Gastrocnemius medialis (tissue), 4 donors: ENCODE data around the gene ATP6AP2. TPM values are rescaled to one million over a fixed set of nuclear protein-coding genes. Genes with fewer than 3 reads are reported as not detected.
"Not testable (repeated sequence)": the region's sequence is repeated elsewhere in the genome, so short reads cannot be mapped to it uniquely, and the experiment has no call there.

Experiments
- ATAC-seq, 2 donors: fragments of 150-250 bp; one replicate each; pipeline ENCODE4 v1.9.1; 2016
- DNase-seq, 2 donors: peaks; one replicate each; pipeline ENCODE4 v3.0.0-alpha.2; 2019
- H3K27ac ChIP-seq, 4 donors: fragments of 200-600 bp; sonication (generic); 1 replicate in 1 of 4; 2 replicates in 3 of 4; pipeline ENCODE4 v1.5.1; 2016 to 2018; ENCODE audit warnings: mild to moderate bottlenecking in 2 of 4, moderate library complexity in 1 of 4
- H3K27me3 ChIP-seq, 3 donors: fragments of 200-600 bp; sonication (generic) in 2 of 3; 1 replicate in 1 of 3; 2 replicates in 2 of 3; pipeline versions ENCODE4 v1.5.1 to v1.6.0; 2016 to 2019; ENCODE audit warnings: mild to moderate bottlenecking in 1 of 3, moderate library complexity in 1 of 3
- H3K36me3 ChIP-seq, 2 donors: fragments of 200-600 bp; sonication (generic) in 1 of 2; one replicate each; pipeline ENCODE4 v1.5.1; 2017 to 2018
- H3K4me1 ChIP-seq, 2 donors: fragments of 200-600 bp; sonication (generic) in 1 of 2; one replicate each; pipeline ENCODE4 v1.5.1; 2016 to 2017; ENCODE audit warnings: mild to moderate bottlenecking in 2 of 2
- H3K4me3 ChIP-seq, 4 donors: fragments of 200-600 bp; sonication (generic) in 3 of 4; 1 replicate in 1 of 4; 2 replicates in 3 of 4; pipeline ENCODE4 v1.5.1; 2016 to 2019; ENCODE audit warnings: mild to moderate bottlenecking in 2 of 4
- H3K9me3 ChIP-seq, 3 donors: fragments of 200-600 bp; sonication (generic) in 2 of 3; 1 replicate in 1 of 3; 2 replicates in 2 of 3; pipeline ENCODE4 v1.5.1; 2016 to 2019
- POLR2A ChIP-seq, 2 donors: fragments of 450-650 bp; IDR thresholded peaks; one replicate each; pipeline ENCODE4 v1.6.1; 2017; ENCODE audit warnings: antibody characterized with exemption in 2 of 2, mild to moderate bottlenecking in 2 of 2, moderate library complexity in 2 of 2
- in situ Hi-C, 4 donors: fragments of 200-750 bp; cut with MboI; loops; one replicate each; pipeline versions ENCODE4 v1.15.0 to v1.8.0; 2017; ENCODE audit warnings: low sequenced_read_pairs in 4 of 4
- intact Hi-C: fragments of 100-400 bp; cut with DNase I; formaldehyde crosslinking; loops from one replicate; pipeline ENCODE4 v1.15.1; 2023; ENCODE audit warnings: low total_unique reads
- total RNA-seq, 4 donors: library from RNA; depleted of rRNA; stranded (reverse); fragments of >200 nt; gene quantifications; one replicate each; pipeline versions ENCODE4 v1.1.0 to v1.2.3, GENCODE V29; 2016
- TF ChIP-seq, protein P1 (sequence below), 5 experiments: fragments of 450-650 bp in 3 of 5; fragments of 200-600 bp in 2 of 5; sonication (generic) in 2 of 5; IDR thresholded peaks in 4 of 5; conservative IDR thresholded peaks in 1 of 5; 1 replicate in 4 of 5; 2 replicates in 1 of 5; pipeline ENCODE4 v1.5.1; 2016 to 2019; ENCODE audit warnings: antibody characterized with exemption in 5 of 5, mild to moderate bottlenecking in 3 of 5, moderate library complexity in 3 of 5

Gene ATP6AP2
- total RNA-seq, 4 donors from 2014 or later, result 23.2 to 40.1 (median 31.5) TPM

DNA sequence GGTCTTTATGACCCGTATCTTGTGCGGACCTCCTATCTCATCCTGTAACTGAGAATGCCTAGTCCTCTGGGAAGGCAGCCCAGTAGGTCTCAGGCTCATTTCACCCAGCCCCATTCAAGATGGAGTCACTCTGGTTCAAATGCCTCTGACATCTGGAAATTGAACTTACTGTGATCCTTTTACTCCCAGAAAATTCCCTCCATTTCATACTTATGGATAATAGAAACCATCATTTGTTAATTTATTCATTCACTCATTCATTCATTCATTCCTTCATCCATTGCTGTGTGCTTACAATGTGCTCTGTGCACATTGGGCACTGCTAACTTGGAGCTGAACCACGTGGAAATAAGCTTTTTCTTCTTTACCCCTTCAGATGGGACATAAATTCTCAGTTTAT lies 9.2 kb upstream of the ATP6AP2 start:
- in situ Hi-C loops (no loop called here), intact Hi-C loops (no loop called here)
- H3K36me3 ChIP-seq, result no peaks in the 10 kb centered on the region
- peaks cover 0 to 6% (median 0%) of the 10 kb centered on the region in 3 donors for H3K27me3 ChIP-seq
- H3K9me3 ChIP-seq, result no peaks in the 10 kb centered on the region
- no peak overlapping the region for H3K27ac ChIP-seq
- no peak for ATAC-seq
- TF ChIP-seq, protein P1, sequence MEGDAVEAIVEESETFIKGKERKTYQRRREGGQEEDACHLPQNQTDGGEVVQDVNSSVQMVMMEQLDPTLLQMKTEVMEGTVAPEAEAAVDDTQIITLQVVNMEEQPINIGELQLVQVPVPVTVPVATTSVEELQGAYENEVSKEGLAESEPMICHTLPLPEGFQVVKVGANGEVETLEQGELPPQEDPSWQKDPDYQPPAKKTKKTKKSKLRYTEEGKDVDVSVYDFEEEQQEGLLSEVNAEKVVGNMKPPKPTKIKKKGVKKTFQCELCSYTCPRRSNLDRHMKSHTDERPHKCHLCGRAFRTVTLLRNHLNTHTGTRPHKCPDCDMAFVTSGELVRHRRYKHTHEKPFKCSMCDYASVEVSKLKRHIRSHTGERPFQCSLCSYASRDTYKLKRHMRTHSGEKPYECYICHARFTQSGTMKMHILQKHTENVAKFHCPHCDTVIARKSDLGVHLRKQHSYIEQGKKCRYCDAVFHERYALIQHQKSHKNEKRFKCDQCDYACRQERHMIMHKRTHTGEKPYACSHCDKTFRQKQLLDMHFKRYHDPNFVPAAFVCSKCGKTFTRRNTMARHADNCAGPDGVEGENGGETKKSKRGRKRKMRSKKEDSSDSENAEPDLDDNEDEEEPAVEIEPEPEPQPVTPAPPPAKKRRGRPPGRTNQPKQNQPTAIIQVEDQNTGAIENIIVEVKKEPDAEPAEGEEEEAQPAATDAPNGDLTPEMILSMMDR (IDR thresholded peaks at IDR 0.05 in 4 of 5, conservative IDR thresholded peaks at IDR 0.05 in 1 of 5), result no peak
- no peak for TF ChIP-seq POLR2A (IDR thresholded peaks at IDR 0.05)
- H3K4me3 ChIP-seq, result no peak overlapping the region
- H3K4me1 ChIP-seq, result no peaks in the 10 kb centered on the region
- no peak for DNase-seq

DNA sequence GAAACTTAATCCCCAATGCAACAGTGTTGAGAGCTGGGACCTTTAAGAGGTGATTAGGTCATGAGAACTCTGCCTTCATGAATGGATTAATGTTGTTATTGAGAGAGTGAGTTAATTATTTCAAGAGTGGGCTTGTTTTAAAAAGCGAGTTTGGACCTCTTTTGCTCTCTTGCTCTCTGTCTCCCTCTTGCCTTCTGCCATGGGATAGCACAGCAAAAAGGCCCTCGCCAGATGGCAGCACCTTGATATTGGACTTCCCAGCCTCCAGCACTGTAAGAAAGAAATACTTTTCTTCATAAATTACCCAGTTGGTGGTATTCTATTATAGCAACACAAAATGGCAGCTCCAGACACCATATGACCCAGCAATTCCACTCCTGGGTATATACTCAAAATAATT lies 7.0 kb upstream of the ATP6AP2 start:
- Histone ChIP-seq H3K36me3 (no peaks in the 10 kb centered on the region), H3K9me3 (no peaks in the 10 kb centered on the region), H3K27ac (no peak overlapping the region), H3K4me3 (no peak overlapping the region), H3K4me1 (no peaks in the 10 kb centered on the region), H3K27me3 (peaks cover 0 to 6% (median 0%) of the 10 kb centered on the region in 3 donors)
- intact Hi-C loops (no loop called here), in situ Hi-C loops (no loop called here)
- ATAC-seq, result no peak
- TF ChIP-seq, protein P1 (IDR thresholded peaks at IDR 0.05 in 4 of 5, conservative IDR thresholded peaks at IDR 0.05 in 1 of 5), result no peak
- TF ChIP-seq POLR2A (IDR thresholded peaks at IDR 0.05), result no peak
- no peak for DNase-seq

DNA sequence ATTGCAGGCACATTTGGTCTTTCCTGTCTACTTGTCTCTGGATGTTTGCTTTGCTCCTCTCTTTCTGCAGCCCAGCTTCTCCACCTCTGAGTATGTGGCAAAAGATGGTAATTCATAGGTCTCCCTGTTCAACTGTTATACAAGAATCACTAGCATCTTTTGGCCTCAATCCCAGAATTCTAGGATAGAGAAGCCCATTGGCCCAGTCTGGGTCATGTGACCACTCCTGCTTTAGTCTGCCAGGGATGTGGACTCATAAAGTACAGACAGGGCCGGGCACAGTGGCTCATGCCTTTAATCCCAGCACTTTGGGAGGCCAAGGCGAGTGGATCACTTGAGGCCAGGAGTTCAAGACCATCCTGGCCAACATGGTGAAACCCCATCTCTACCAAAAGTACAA lies 5.4 kb upstream of the ATP6AP2 start:
- H3K36me3 ChIP-seq, intact Hi-C loops, H3K9me3 ChIP-seq, H3K4me1 ChIP-seq, DNase-seq, in situ Hi-C loops, ATAC-seq, H3K27ac ChIP-seq, H3K4me3 ChIP-seq, H3K27me3 ChIP-seq: not testable (repeated sequence)

DNA sequence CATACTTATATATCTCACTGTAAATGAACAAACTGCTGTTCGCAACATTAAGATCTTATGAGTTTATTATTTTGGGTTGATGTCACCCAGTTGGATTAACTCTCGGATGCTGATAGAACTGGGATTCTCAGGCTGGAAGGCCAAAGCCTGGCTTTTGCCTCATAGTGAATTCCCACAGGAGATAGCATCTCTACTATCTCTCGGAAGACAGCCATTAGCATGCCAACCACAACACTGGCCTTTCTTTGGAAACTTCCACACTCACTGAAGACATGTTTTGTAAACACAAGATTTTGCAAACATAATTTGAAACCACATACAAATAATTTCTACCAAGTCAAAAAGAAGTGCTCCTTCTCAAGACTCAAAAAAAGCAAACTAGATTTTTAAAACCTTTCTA lies 4.5 kb upstream of the ATP6AP2 start:
- intact Hi-C loops, result no loop called here
- TF ChIP-seq POLR2A (IDR thresholded peaks at IDR 0.05), result no peak

DNA sequence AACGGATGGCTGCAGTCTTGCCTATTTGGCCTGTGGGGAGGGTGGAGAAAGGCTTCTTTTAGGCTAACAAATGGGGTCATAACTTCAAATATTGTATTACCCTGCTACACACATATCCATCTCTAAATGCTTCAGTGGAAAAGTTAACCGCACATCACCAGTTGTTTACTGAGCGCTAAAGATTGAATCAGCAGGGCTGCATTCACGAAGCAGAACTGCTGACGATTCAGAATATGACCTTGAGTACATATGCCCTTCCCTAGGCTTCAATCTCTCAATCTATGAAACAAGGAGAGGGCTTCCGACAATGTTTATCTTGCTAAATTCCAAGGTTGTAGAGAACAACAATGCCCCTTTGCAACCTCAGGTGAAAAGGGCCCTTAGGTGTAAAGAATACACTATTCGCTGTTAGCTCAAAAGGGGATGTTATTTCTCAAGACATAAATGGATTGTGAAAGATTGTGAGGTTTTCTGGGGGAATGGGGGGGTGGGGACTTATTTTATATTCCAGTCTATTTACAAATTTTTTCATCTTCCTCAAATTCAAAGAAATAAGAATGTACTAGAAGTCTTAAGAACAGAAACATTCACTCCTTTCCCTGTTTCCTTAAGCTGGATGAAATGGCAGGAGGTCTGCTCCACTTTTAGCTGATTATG lies 2.6 kb upstream of the ATP6AP2 start:
- Histone ChIP-seq H3K4me3 (no peak overlapping the region), H3K4me1 (peaks cover 0 to 4% of the 10 kb centered on the region in 2 donors), H3K27me3 (peaks cover 0 to 5% (median 0%) of the 10 kb centered on the region in 3 donors), H3K36me3 (no peaks in the 10 kb centered on the region), H3K9me3 (no peaks in the 10 kb centered on the region), H3K27ac (no peak overlapping the region)
- TF ChIP-seq, protein P1 (IDR thresholded peaks at IDR 0.05 in 4 of 5, conservative IDR thresholded peaks at IDR 0.05 in 1 of 5), result no peak
- TF ChIP-seq POLR2A (IDR thresholded peaks at IDR 0.05), result no peak
- DNase-seq, result no peak
- no peak for ATAC-seq
- intact Hi-C loops, result no loop called here
- in situ Hi-C loops, result no loop called here

More for the DNA sequence above, 4.5 kb upstream of the ATP6AP2 start:
- Histone ChIP-seq H3K9me3 (no peaks in the 10 kb centered on the region), H3K27ac (no peak overlapping the region), H3K36me3 (no peaks in the 10 kb centered on the region), H3K4me1 (no peaks in the 10 kb centered on the region), H3K27me3 (peaks cover 0 to 6% (median 0%) of the 10 kb centered on the region in 3 donors), H3K4me3 (no peak overlapping the region)
- no peak for DNase-seq
- in situ Hi-C loops, result no loop called here
- no peak for ATAC-seq

DNA sequence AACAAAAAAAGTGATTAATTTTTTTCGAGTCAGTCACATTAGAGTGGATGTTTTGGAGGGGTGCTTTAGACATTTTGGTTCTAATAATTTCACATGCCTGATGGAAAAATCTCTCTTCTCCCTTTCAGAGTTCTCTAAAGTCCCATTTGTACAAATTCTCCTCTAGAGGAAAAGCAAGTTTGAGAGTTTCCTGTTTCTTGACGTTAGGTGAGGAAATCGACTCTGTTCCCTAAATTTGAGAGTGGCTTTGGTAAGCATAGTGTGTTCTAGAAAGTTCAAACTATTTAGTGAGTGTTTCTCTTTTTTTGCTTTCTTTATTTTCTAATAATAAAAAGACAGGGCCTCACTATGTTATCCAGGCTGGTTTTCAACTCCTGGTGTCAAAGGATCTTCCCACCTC lies 1.6 kb upstream of the ATP6AP2 start:
- Histone ChIP-seq H3K9me3 (no peaks in the 10 kb centered on the region), H3K27ac (no peak overlapping the region), H3K27me3 (peaks cover 0 to 5% (median 0%) of the 10 kb centered on the region in 3 donors), H3K4me1 (peaks cover 0 to 4% of the 10 kb centered on the region in 2 donors), H3K36me3 (no peaks in the 10 kb centered on the region), H3K4me3 (no peak overlapping the region)
- intact Hi-C loops, result no loop called here
- TF ChIP-seq POLR2A (IDR thresholded peaks at IDR 0.05), result no peak
- TF ChIP-seq, protein P1 (IDR thresholded peaks at IDR 0.05 in 4 of 5, conservative IDR thresholded peaks at IDR 0.05 in 1 of 5), result no peak
- DNase-seq, result no peak
- in situ Hi-C loops, result no loop called here
- no peak for ATAC-seq
